Activated CD8-positive, alpha-beta memory T cell treated with anti-CD3 and anti-CD28 coated beads, Interleukin-2, amount 50 U/mL, for 48 hours (primary cell): ENCODE measurements around the gene BSN.

ENCODE experiments used
- DNase-seq: peaks from one replicate; pipeline ENCODE4 v3.0.0-alpha.2; 2020

The BSN gene

GRCh38 chr3:49656541-49657112 is 102.3 kb downstream of the BSN start:
- no peak for DNase-seq

- no peak for DNase-seq
These were observed 103.1 kb downstream of the BSN start for GRCh38 chr3:49657208-49657915.

- DNase-seq = no peak
These were observed 104.4 kb downstream of the BSN start for GRCh38 chr3:49658711-49659110.

- no peak for DNase-seq
These were observed 105.5 kb downstream of the BSN start for GRCh38 chr3:49659756-49660155.

- DNase-seq = no peak
These were observed 107.0 kb downstream of the BSN start for GRCh38 chr3:49661281-49661680.

- no peak for DNase-seq
These were observed 107.7 kb downstream of the BSN start for GRCh38 chr3:49662021-49662420.

- no peak for DNase-seq
These were observed 108.6 kb downstream of the BSN start for GRCh38 chr3:49662720-49663413.

GRCh38 chr3:49663831-49664230 is 109.6 kb downstream of the BSN start:
- no peak for DNase-seq

GRCh38 chr3:49664300-49664699 is 110.0 kb downstream of the BSN start:
- no peak for DNase-seq

- DNase-seq = no peak
These were observed 111.7 kb downstream of the BSN start for GRCh38 chr3:49665822-49666519.

GRCh38 chr3:49666592-49666991 is 112.3 kb downstream of the BSN start:
- DNase-seq = no peak

- no peak for DNase-seq
These were observed 113.6 kb downstream of the BSN start for GRCh38 chr3:49667701-49668413.

- DNase-seq = no peak
These were observed 114.1 kb downstream of the BSN start for GRCh38 chr3:49668414-49668797.

GRCh38 chr3:49668861-49669260 is 114.6 kb downstream of the BSN start:
- DNase-seq = no peak

GRCh38 chr3:49669352-49669751 is 115.1 kb downstream of the BSN start:
- DNase-seq = no peak

GRCh38 chr3:49670940-49671290 is 116.6 kb downstream of the BSN start:
- DNase-seq = no peak

GRCh38 chr3:49671291-49672288 is 117.3 kb downstream of the BSN start:
- DNase-seq = peak; percentile 86

GRCh38 chr3:49673121-49673714 is 118.9 kb downstream of the BSN start:
- no peak for DNase-seq

GRCh38 chr3:49673715-49674496 is 119.6 kb downstream of the BSN start, which contains the start of gene APEH:
Gene APEH (plus strand): TSS chr3:49674351. CDS start chr3:49674402, 51 bp downstream.
- peak; percentile 97 for DNase-seq

- no peak for DNase-seq
These were observed 120.3 kb downstream of the BSN start for GRCh38 chr3:49674497-49674983.
